ENCODE data around the gene MCM9.

MCM9 gene

DNA sequence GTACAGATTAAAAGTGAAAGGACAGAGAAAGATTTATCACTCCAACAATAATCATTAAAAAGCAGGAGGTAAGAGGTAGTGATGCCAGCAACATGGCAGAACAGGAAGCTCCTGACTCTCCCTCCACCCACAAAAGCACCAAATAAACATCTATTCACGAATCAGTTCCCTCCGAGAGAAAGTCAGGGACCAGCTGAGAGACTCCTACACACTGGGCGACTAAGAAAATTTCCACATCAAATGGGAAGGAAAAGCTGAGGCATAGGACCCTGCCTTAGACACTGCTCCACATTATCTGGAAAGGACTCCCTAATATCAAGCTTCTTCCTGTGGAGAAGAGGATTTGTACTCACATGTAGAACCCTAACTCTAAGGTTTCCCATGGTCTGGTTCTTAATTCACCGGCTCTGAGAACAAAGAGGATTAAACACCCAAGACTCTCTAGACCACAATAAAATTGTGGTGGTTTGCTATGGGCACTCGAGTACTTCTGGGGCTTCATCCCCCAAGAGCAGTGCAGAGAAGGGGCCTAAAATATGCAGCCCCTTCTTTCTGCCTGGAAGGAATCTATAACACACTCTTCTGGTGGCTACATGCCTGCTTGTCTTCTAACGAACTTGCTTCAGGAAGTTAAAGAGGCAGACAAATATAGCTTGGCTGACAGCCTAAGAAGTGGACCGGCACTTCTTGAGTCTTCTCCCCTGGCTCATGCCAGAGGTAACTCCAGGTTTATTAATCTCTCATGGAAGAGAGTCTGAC lies 70.4 kb downstream of the MCM9 start:
- DNase-seq (ENCODE audit: low spot score) = no peak

DNA sequence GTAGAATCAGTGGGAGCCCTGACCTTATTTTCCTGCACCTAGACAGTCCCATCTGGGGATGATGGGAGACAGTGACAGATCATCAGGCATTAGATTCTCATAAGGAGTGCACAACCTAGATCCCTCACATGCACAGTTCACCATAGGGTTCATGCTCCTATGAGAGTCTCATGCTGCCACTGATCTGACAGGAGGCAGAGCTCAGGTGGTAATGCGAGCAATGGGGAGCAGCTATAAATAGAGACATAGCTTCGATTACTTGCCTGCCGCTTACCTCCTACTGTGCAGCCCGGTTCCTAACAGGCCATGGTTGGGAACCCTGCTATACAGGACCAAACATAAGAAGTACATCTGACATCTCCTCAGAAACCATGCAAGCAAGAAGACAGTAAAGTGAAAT lies 72.5 kb downstream of the MCM9 start:
- no peak for DNase-seq (ENCODE audit: low spot score)

DNA sequence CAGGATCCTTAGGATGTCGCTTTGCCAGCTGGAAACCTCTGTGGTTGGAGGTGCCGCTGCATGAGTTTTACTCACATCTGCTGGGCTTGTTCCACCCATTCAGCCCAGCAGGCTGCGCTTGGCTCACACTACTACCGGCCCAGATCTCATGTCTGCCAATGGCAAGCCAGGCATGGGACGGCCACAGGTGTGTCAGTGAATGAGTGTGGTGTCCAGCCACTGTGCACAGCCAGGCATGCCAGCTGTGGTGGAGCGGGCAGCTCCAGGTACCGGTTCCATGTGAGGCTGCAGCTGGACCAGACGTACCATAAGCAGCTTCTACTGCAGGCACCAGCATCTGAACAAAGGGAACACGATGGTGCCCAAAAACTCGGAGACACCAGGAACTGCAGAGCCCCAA lies 74.1 kb downstream of the MCM9 start:
- no peak for DNase-seq (ENCODE audit: low spot score)

DNA sequence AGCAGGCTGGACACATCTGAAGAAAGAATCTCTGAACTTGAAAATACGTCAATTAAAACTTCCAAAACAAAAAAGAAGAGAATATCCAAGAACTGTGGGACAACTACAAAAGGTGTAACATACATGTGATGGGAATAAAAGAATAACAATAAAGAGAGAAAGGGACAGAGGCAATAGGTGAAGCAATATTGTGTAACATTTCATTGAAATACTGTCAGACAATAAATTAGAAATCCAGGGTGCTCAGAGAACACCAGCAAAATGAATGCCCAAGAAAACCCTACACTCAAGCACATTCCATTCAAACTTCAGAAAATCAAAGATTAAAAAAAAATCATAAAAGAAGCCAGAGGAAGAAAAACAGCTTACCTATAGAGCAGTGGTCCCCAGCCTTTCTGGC lies 74.6 kb downstream of the MCM9 start:
- no peak for DNase-seq (ENCODE audit: low spot score)

DNA sequence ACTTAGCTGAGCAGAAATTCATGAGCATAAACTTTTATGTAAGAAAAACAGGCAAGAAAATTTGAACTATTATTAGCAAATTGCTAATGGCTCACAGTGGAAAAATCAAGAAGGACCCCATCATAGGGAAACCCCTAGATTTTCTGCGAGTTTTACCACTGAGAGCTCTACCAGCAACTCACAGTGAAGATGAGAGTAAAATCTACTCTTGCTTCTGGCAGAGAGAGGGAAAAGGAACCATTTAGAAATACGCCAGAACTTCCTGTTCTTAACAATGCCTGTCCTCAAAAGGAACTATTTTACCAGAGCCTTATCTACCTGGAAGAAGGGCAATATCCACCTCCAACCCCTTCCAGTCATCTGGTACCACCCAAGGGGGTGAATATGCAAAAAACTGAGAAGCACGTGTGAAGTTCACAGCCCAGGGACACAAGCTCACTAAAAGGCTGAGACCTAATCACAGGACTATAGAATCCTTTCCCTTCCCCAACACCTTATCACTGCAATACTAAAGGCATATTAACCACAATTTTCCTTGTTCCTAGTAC lies 75.4 kb downstream of the MCM9 start:
- no peak for DNase-seq (ENCODE audit: low spot score)

DNA sequence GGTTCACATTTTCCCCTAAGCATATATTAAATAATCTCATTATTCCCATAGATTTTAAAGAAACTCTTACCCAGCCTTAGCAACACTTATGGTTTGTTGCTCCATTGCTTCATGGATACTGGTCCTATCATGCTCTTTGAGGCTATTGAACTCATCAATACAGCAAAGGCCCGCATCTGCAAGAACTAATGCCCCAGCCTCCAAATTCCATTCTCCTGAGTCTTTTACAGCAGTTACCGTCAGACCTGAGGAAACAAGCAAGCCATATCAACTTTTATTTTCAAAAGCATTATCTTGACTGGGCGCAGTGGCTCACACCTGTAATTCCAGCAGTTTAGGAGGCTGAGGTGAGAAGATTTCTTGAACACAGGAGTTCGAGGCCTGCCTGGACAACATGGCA lies 78.7 kb downstream of the MCM9 start:
- no peak for DNase-seq (ENCODE audit: low spot score)

DNA sequence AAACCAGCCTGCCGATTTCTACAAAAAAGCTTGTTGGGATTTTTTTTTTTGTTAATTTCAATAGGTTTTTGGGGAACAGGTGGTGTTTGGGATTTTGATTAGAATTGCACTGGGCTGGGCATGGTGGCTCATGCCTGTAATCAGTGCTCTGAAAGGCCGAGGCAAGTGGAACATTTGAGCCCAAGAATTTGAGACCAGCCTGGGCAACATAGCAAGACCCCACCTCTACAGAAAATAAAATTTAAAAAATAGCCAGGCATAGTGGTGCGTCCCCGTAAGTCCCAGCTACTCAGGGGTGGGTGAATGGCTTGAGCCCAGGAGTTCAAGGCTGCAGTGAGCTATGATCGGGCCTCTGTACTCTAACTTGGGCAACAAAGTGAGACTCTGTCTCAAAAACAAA lies 81.6 kb downstream of the MCM9 start:
- DNase-seq (ENCODE audit: low spot score) = no peak

DNA sequence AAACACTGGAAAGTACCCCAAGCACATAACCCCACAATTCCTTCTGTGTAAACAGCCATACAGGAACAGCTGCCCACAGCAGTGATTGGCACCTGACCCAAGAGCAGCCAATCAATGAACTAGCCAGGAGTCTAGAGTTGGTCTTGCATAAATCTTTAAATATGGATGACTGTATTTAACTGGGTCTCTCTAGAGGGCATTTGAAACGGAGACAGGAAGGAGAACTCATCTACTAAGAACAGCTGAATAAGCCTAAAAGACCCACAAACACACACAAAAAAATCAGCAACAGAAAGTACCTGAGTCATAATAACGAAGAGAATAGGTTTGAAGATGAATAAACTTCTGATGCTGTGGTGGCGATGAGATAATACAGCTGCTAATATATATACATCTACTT lies 90.0 kb downstream of the MCM9 start:
- no peak for DNase-seq (ENCODE audit: low spot score)

DNA sequence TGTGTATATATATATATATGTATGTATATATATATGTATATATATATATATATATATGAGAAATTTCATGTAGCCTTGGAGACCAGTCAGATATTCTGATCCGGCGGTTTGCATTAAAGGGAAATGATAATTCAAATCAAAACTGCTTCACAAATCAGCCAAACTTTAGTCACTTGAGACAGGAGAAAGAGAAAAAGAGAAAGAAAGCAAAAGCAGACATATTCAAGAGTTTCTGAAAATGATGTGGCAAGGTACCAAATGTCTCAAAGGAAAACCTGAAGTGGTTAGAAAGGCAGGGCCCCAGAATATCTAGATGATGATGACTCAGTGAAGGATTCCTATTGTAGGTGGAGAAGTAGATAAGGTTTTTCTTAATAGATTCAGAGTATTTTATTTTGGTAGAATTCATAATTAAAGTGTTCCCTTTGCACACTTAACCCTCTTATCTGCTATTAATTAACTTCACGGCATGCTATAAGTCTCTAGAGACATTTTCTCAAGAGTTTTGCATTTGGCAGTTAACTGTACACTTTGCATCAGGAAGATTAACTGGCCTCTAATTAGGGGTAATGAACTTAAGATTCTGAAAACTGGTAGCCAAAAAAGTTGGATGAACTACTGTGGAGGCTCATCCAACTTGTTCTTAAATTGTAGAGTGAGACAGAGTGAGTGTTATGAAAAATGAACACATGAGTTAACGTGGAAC lies 91.1 kb downstream of the MCM9 start:
- no peak for DNase-seq (ENCODE audit: low spot score)

DNA sequence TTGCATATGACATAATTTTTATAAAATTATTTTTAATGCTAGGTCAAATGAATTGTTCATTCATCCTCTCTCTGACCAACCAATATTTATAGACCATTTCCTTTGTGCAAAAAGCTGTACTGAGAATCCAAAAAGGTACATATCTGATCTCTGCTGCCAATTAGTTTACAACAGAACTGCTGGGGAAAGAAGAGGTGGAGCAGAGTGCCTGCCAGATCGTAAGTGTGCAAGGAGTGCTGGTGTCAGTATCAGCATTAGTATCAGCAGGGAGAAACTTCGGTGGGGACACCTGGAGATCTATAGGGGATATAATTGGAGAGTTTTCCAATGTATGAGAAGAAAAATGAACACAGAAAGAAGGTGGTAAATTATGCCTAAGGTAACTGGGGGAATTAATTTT lies 104.3 kb downstream of the MCM9 start:
- no peak for DNase-seq (ENCODE audit: low spot score)

DNA sequence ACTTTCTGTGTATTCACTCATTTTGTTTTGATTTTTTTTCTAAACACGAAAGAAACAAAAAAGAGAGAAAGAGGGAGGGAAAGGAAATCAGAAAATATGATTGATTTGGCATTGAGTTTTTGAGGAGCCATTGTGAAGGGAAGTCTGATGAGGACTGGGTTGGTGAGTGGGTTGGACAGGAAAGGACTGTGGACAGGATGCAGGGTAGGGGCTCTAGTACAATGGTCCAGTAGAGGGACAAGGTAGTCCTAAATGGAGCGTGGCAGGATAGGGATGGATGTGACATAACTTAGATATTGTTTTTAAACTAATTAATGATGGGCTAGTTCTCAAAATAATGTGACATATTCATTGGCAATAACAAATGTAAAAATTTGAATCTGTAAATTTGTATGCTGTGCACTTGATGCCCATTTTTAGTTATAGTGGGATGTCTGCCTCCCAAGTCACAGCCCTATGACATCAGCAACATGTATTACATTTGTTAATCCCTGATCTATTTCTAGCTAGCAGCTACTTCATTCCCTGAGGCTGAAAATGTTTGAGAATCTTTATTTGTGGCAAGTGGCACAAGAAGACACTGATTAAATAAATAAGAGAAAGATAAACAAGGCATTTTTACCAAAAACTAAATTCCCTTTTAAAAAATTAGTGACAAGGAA lies 105.0 kb downstream of the MCM9 start:
- DNase-seq (ENCODE audit: low spot score) = no peak

DNA sequence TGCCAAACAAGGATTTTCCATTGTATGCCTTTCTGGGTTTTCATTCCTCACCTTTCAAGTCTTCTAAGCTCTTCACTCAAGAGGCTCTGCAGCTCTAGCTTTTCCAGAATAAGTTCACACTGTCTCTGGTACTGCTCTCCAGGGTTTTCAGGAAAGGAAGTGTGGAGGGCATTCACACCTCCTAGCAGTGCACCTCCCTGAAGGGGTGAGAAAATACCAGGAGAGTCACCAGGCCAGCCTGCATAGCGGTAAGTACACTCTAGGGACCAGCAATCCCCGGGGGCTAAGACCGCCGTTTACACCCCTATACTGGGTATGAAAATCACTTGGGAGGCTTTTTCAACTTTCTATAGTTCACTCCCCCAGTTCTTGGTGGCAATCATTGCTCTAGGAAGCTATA lies 108.9 kb downstream of the MCM9 start:
- no peak for DNase-seq (ENCODE audit: low spot score)

DNA sequence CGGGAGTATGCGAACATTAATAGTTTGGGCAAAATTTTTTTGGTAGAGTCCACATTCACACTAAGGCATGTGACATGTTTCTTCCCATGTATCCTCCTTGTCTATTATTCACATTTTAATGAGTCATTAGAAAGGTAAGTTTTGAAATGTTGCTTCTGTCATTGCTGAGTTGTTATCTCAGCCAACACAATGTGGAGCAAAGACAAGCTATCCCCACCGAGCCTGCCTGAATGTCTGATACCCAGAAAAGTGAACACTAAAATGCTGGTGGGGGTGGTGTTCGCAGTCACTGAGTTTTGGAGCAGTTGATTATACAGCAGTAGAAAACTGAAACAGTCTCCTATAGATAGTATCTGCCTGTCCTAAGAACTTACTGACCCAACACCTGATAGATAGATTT lies 109.3 kb downstream of the MCM9 start:
- DNase-seq (ENCODE audit: low spot score) = no peak

DNA sequence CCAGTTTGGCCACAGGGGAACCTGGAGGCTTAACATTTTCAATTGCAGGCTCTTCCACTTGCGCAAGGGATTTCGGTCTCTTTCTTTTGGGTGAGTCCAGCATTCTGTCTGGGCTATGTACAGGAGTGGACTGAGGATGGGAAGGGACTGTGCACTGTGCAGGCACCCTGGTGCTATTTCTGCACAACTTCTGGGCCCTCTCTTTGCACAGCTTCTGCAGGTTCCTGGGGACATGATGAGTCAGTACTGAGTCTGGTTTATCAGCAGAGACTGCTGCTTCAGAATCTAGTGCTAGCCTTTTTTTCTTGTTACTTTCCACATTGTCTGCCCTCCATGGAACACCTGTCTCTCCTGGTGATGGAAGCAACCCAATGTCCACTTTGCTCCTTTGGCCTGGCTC lies 119.5 kb downstream of the MCM9 start:
- no peak for DNase-seq (ENCODE audit: low spot score)

DNA sequence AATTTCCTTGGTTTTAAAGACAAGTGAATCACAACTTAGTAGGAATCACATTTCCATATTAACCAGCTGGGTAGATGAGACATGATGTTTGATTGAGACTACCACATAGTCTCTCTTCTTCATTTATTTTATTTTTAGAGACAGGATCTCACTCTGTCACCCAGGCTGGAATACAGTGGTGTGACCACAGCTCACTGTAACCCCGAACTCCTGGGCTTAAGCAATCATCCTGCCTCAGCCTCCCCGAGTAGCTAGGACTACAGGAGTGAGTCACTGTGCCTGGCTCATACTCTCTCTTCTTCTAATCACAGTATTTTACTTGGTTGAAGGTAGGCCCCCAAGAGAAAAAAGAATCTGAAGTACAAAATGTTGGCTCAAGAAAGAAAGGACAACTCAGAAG lies 121.2 kb downstream of the MCM9 start:
- no peak for DNase-seq (ENCODE audit: low spot score)

DNA sequence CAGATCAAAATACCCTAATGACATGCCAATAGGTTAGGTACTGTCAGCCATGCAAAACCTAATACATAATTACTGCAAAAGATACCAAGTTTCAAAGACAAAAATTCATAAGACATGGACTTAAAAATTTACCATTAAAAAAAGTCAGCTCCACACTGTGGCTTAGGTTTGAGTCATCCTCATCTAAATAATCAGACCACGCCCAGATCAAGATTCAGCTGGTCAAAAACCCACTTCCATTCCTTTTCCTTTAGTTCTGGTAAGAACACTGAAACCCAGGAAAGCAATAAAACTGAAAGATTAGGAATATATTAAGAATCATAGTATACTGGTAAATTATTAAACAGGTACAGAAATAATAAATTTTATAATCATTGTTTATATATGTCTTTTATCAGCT lies 122.0 kb downstream of the MCM9 start:
- no peak for DNase-seq (ENCODE audit: low spot score)

DNA sequence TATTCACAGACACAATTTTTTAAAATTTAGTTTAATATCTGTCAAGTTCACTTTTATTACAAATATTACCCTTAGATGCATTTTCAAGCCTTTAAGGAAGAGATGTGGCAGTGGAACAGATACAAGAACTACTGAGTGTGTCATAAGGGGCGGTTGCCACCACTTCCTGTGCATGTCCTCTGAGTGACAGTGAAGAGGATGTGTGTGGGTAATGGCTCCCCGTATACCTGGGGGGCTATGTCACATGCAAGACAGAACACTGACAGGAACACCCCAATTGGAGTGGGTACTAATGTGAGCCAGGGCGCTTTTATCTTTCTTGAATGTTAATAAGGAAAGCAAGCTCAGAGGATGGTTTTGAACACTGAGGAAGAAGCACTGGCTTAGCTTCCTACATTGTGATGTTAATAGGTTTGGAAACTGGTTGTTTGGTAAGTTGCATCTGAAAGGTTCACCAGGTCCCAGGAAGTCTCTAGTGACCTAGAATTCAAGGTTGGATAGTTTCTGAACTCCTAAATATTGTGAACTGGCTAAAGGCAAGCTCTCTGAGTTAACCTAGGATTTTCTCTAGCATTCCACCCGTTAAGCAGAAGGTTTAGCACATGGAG lies 124.4 kb downstream of the MCM9 start:
- no peak for DNase-seq (ENCODE audit: low spot score)

DNA sequence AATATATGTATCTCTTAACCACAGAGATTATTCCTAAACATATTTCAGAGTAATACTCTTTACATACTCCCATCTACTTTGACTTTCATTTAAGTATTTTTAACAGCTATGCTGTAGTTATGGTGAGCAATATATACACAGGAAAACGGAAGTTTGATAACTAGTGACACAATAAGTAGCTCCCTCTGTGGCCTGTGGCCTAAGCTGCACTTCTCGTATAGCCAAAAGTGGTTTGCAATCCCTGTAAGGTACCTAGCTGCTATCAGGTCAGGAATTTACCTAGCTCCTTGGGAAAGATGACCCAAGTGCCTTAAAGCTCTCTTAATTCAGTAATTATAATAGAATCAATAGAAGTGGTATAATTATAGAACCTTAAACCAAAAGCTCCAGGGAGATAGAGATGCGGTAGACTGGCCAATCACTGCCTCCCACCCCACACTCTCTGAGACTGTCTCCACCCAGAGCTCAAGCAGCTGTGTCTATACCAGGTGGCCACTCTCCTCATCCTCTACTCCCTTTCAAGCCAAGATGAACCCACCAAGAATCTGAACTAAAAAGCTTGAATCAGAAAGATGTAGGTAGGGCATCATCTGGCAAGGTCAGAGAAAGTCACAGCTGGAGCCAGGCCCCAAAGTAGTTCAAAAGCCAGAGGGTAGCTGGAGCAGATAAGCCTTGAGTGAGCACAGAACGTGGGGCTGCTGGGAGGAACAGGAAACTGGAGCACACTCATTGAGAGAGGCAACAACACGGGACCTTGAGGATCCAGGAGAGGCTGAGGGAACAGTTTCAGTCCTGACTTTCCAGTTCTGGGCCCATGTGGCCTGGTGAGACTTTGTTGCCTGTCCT lies 125.9 kb downstream of the MCM9 start:
- no peak for DNase-seq (ENCODE audit: low spot score)

DNA sequence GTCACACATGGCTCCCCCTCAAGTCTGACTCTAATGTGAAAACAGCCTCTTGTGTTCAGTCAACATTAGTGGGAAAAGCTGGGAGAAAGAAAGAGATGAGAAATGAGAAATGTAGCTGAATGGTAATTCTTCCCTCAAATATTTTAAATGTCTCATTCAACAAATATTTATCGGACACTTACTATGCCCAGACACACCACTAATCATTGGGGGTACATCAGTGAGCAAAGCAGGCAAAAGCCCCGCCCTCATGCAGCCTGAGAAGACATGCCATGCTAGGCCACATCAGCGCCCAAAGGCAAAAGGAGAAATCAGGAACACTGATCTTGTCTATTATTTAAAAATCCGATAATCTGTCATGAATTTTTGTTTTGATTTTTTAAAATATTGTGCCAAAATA lies 130.9 kb downstream of the MCM9 start:
- no peak for DNase-seq (ENCODE audit: low spot score)

DNA sequence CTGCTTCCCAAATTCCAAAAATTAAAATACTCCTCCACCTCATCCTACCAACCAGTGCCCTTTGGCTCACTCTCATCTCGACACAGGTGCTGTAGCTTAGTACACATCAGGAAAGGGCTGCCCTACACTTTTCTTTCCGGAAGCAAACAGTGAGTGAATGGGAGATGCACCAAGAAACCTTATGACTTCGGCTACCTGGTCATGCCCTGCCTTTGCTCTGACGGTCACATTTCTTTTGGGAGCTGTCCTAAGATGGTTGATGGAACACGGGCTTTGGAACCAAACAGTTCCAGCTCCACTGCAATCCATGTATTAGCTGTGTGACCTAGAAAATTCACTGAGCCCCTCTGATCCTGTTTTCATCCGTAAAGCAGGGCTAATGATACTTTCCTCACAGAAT lies 133.7 kb downstream of the MCM9 start:
- no peak for DNase-seq (ENCODE audit: low spot score)

DNA sequence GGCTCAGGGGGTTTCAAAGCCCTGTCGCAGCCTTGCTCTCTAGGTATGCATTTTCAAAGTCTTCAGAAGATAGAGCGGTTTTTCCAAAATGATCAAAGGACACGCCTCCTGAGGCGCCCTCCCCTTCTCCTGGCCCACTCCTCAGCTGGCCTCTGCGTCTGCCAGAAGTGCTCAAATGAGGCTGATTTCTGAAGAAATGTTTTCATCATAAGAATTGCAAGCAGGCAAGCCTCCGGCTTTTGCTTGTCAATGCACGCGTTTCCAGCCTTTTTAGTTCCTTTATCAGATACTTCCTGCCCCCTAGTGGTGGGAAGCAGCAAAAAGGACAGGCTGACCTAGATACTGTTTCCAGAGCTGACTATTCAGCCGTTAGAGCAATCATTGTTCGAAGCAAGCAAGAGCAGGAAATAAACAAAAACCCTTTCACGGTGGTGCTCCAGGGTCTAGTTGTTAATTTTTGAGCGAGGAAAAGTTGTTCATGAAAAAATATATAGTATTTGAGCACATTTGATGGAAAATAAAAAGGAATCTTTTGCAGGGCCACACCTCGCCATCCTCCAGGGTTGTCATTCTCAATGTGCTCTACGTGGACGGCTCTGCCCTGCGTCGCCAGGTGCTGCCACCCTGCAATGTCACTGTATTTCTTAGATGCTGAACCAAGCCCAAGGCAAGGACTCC lies 134.4 kb downstream of the MCM9 start:
- DNase-seq (ENCODE audit: low spot score) = peak; percentile 81
